Stomach (tissue), 4 donors: ENCODE measurements around the gene CELF5.

Experiments used
- CTCF ChIP-seq, 7 experiments: fragments of 450-650 bp in 4 of 7; fragments of 200-600 bp in 3 of 7; sonication (generic) in 3 of 7; IDR thresholded peaks; one replicate each; pipeline ENCODE4 v1.5.1; 2016 to 2019; ENCODE audit warnings: antibody characterized with exemption in 7 of 7, control low read depth in 2 of 7, mild to moderate bottlenecking in 1 of 7
- EP300 ChIP-seq: sonication (generic); formaldehyde crosslinking; IDR thresholded peaks from one replicate; pipeline ENCODE4 v1.6.1; 2017; ENCODE audit warnings: antibody characterized with exemption
- POLR2A ChIP-seq, 4 donors: fragments of 450-650 bp; IDR thresholded peaks; one replicate each; pipeline ENCODE4 v1.6.1; 2016; ENCODE audit warnings: antibody characterized with exemption in 4 of 4, control low read depth in 2 of 4, mild to moderate bottlenecking in 1 of 4, moderate library complexity in 1 of 4
- POLR2AphosphoS5 ChIP-seq, 3 donors: sonication (generic); formaldehyde crosslinking; IDR thresholded peaks; one replicate each; pipeline ENCODE4 v1.6.1; 2016; ENCODE audit warnings: antibody characterized with exemption in 3 of 3

GRCh38 chr19:3270902-3271301, 46.4 kb downstream of the CELF5 start:
- TF ChIP-seq CTCF (IDR thresholded peaks at IDR 0.05) (no peak), POLR2AphosphoS5 (IDR thresholded peaks at IDR 0.05) (no peak), EP300 (no peak), POLR2A (IDR thresholded peaks at IDR 0.05) (no peak)
